ENCODE results near the gene SLC28A2. TPM values are rescaled to one million over a fixed set of nuclear protein-coding genes. Genes with fewer than 3 reads are reported as not detected.
"Not testable (repeated sequence)": the region's sequence is repeated elsewhere in the genome, so short reads cannot be mapped to it uniquely, and the experiment has no call there.

Gene SLC28A2
- total RNA-seq, 1 donor from 2014 or later = not detected

GRCh38 chr15:45254405-45254804 lies 2.4 kb downstream of the SLC28A2 start:
- no peak for TF ChIP-seq CTCF (IDR thresholded peaks at IDR 0.05; ENCODE audit: insufficient read depth, low read length, poor library complexity, severe bottlenecking)
- no peak overlapping the region for H3K4me3 ChIP-seq (ENCODE audit: low read depth, low read length)
- no peak for DNase-seq (ENCODE audit: low read depth)
- H3K27me3 ChIP-seq (ENCODE audit: control insufficient read depth, insufficient read depth, low read length) = no peaks in the 10 kb centered on the region
- H3K36me3 ChIP-seq (ENCODE audit: control insufficient read depth, insufficient read depth, low read length) = no peaks in the 10 kb centered on the region

DNA sequence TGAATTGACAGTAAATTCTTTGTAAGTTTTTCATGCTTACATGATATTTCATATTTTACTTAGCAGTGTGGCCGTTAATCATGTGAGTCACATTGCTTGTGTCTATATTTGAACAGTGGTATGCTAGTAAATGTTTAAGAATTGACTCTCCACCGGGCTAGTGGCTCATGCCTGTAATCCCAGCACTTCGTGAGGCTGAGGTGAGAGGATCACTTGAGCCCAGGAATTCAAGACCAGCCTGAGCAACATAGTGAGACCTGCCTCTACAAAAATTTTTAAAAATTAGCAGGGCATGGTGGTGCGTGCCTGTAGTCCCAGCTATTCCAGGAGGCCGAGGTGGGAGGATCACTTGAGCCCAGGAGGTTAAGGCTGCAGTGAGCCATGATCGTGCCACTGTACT lies 2.8 kb downstream of the SLC28A2 start:
- not testable (repeated sequence) for DNase-seq (ENCODE audit: low read depth)

GRCh38 chr15:45259796-45260195 lies 7.8 kb downstream of the SLC28A2 start:
- DNase-seq (ENCODE audit: low read depth) = no peak
- no peak for TF ChIP-seq CTCF (IDR thresholded peaks at IDR 0.05; ENCODE audit: insufficient read depth, low read length, poor library complexity, severe bottlenecking)
- no peaks in the 10 kb centered on the region for H3K27me3 ChIP-seq (ENCODE audit: control insufficient read depth, insufficient read depth, low read length)
- H3K4me3 ChIP-seq (ENCODE audit: low read depth, low read length) = no peak overlapping the region
- H3K36me3 ChIP-seq (ENCODE audit: control insufficient read depth, insufficient read depth, low read length) = no peaks in the 10 kb centered on the region

More for the DNA sequence above, 2.8 kb downstream of the SLC28A2 start:
- H3K36me3 ChIP-seq (ENCODE audit: control insufficient read depth, insufficient read depth, low read length); H3K27me3 ChIP-seq (ENCODE audit: control insufficient read depth, insufficient read depth, low read length); H3K4me3 ChIP-seq (ENCODE audit: low read depth, low read length): not testable (repeated sequence)

DNA sequence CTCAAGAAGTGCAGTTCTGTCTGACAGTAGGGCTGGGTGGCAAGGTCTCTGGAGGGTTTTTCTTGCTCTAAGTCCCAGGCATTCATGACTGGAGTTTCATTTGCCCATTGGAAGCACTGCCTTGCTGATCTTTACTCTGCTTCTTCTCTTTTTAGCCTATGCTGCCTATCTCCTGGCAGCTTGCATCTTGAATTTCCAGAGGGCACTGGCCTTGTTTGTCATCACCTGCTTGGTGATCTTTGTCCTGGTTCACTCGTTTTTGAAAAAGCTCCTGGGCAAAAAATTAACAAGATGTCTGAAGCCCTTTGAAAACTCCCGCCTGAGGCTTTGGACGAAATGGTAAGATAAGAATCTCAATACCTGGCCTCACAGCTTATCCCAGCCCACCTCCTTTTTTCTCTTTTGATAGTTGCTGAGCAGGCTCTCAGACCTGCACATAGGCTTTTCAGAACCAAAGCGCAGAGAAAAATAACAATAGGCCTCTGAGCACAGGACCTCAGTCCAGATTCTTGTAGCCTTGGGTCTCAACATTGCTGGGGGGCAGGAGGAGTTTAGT lies 10.9 kb downstream of the SLC28A2 start:
- Histone ChIP-seq H3K27me3 (ENCODE audit: control insufficient read depth, insufficient read depth, low read length) (no peaks in the 10 kb centered on the region), H3K36me3 (ENCODE audit: control insufficient read depth, insufficient read depth, low read length) (no peaks in the 10 kb centered on the region), H3K4me3 (ENCODE audit: low read depth, low read length) (no peak overlapping the region)
- no peak for DNase-seq (ENCODE audit: low read depth)
- TF ChIP-seq CTCF (IDR thresholded peaks at IDR 0.05; ENCODE audit: insufficient read depth, low read length, poor library complexity, severe bottlenecking) = no peak

- H3K4me3 ChIP-seq (ENCODE audit: low read depth, low read length) = no peak overlapping the region
- no peaks in the 10 kb centered on the region for H3K36me3 ChIP-seq (ENCODE audit: control insufficient read depth, insufficient read depth, low read length)
- DNase-seq (ENCODE audit: low read depth) = no peak
- no peaks in the 10 kb centered on the region for H3K27me3 ChIP-seq (ENCODE audit: control insufficient read depth, insufficient read depth, low read length)
- no peak for TF ChIP-seq CTCF (IDR thresholded peaks at IDR 0.05; ENCODE audit: insufficient read depth, low read length, poor library complexity, severe bottlenecking)
Observed at GRCh38 chr15:45263854-45264253, 11.8 kb downstream of the SLC28A2 start.

- no peaks in the 10 kb centered on the region for H3K27me3 ChIP-seq (ENCODE audit: control insufficient read depth, insufficient read depth, low read length)
- TF ChIP-seq CTCF (IDR thresholded peaks at IDR 0.05; ENCODE audit: insufficient read depth, low read length, poor library complexity, severe bottlenecking) = no peak
- no peaks in the 10 kb centered on the region for H3K36me3 ChIP-seq (ENCODE audit: control insufficient read depth, insufficient read depth, low read length)
- DNase-seq (ENCODE audit: low read depth) = no peak
- H3K4me3 ChIP-seq (ENCODE audit: low read depth, low read length) = no peak overlapping the region
Observed at GRCh38 chr15:45265506-45265905, 13.5 kb downstream of the SLC28A2 start.
